IMR-90 (cell line): ENCODE data around the gene MFSD2A. TPM values are rescaled to one million over a fixed set of nuclear protein-coding genes. Genes with fewer than 3 reads are reported as not detected.

Experiments
- ATAC-seq: fragments of 200-7000 bp; cut with Tn5 transposase; 2 replicates; pipeline ENCODE4 v1.9.1; 2020; ENCODE audit warnings: low read depth, mild to moderate bottlenecking, moderate library complexity
- BruUV-seq: library from RNA; stranded (reverse); fragments of 400-500 nt; replicated peaks from 2 replicates; lab custom pipeline; 2021; lab: Mats Ljungman, UMichigan
- CTCF ChIA-PET: fragments of 300-600 bp; formaldehyde crosslinking; extraction: SDS; loops from one replicate; lab custom pipeline; 2021; ENCODE audit warnings: antibody characterized with exemption; lab: Yijun Ruan, JAX
- POLR2A ChIA-PET: fragments of 300-600 bp; sonication (Branson Sonifier 250); formaldehyde crosslinking; loops from one replicate; lab custom pipeline; 2022; ENCODE audit warnings: antibody characterized with exemption; ENCODE audit not compliant: unreplicated experiment; lab: Charles Lee
- DNase-seq: peaks from one replicate; pipeline ENCODE4 v3.0.0; 2013
- H2AFZ ChIP-seq: replicated peaks from 2 replicates; pipeline ENCODE3; 2013; ENCODE audit warnings: low read length, mild to moderate bottlenecking; ENCODE audit not compliant: poor library complexity
- H2AK5ac ChIP-seq: 2 replicates; pipeline ENCODE4 v1.6.1; 2013; ENCODE audit warnings: low read depth, low read length, inconsistent platforms
- H2AK9ac ChIP-seq: replicated peaks from 2 replicates; pipeline ENCODE3; 2013; ENCODE audit warnings: mild to moderate bottlenecking, low read depth, low read length, moderate library complexity; ENCODE audit not compliant: poor library complexity
- H2BK120ac ChIP-seq: 2 replicates; pipeline ENCODE4 v1.6.1; 2013; ENCODE audit warnings: low read depth, low read length, inconsistent platforms
- H2BK15ac ChIP-seq: 3 replicates; pipeline ENCODE4 v1.6.1; 2013; ENCODE audit warnings: low read depth, low read length, inconsistent platforms
- H2BK20ac ChIP-seq: 2 replicates; pipeline ENCODE4 v1.6.1; 2013; ENCODE audit warnings: low read depth, mild to moderate bottlenecking, inconsistent platforms, low read length, moderate library complexity
- H2BK5ac ChIP-seq: 2 replicates; pipeline ENCODE4 v1.6.1; 2013; ENCODE audit warnings: mild to moderate bottlenecking, low read depth, low read length, inconsistent platforms; ENCODE audit not compliant: poor library complexity, severe bottlenecking
- H3K14ac ChIP-seq: replicated peaks from 2 replicates; pipeline ENCODE4 v1.6.1; 2013; ENCODE audit warnings: low read depth, low read length, inconsistent platforms
- H3K18ac ChIP-seq: 2 replicates; pipeline ENCODE4 v1.6.1; 2013; ENCODE audit warnings: low read depth, low read length, control low read depth
- H3K23ac ChIP-seq: 2 replicates; pipeline ENCODE4 v1.6.1; 2013; ENCODE audit warnings: low read depth, low read length, inconsistent platforms
- H3K27ac ChIP-seq: 2 replicates; pipeline ENCODE4 v1.5.1; 2013; ENCODE audit warnings: mild to moderate bottlenecking, control low read depth, low read length; ENCODE audit not compliant: insufficient read depth
- H3K27me3 ChIP-seq: 2 replicates; pipeline ENCODE4 v1.6.1; 2013; ENCODE audit warnings: low read length; ENCODE audit not compliant: control insufficient read depth, insufficient read depth
- H3K36me3 ChIP-seq: 2 replicates; pipeline ENCODE4 v1.6.1; 2013; ENCODE audit warnings: low read length, mixed read lengths; ENCODE audit not compliant: control insufficient read depth, insufficient read depth
- H3K4ac ChIP-seq: 2 replicates; pipeline ENCODE4 v1.6.1; 2013; ENCODE audit warnings: low read depth, low read length, inconsistent platforms
- H3K4me1 ChIP-seq: 2 replicates; pipeline ENCODE4 v1.6.1; 2013; ENCODE audit warnings: low read length, mixed read lengths; ENCODE audit not compliant: control insufficient read depth, insufficient read depth
- H3K4me2 ChIP-seq: 2 replicates; pipeline ENCODE4 v1.6.1; 2013; ENCODE audit warnings: low read depth, mild to moderate bottlenecking, control low read depth, low read length, moderate library complexity
- H3K4me3 ChIP-seq: 2 replicates; pipeline ENCODE4 v1.5.1; 2013; ENCODE audit warnings: low read depth, mild to moderate bottlenecking, control low read depth, low read length, moderate library complexity; ENCODE audit not compliant: insufficient read depth
- H3K56ac ChIP-seq: 2 replicates; pipeline ENCODE4 v1.6.1; 2013; ENCODE audit warnings: low read length, inconsistent platforms; ENCODE audit not compliant: insufficient read depth; ENCODE audit errors: extremely low read depth
- H3K79me1 ChIP-seq, 2 experiments: 2 replicates each; pipeline ENCODE4 v1.6.1; 2013; ENCODE audit warnings: low read length in 2 of 2, inconsistent platforms in 1 of 2, low read depth in 1 of 2
- H3K9ac ChIP-seq: 2 replicates; pipeline ENCODE4 v1.6.1; 2013; ENCODE audit warnings: low read depth, low read length, control low read depth
- H3K9me1 ChIP-seq: 2 replicates; pipeline ENCODE4 v1.6.1; 2013; ENCODE audit warnings: low read length, inconsistent platforms; ENCODE audit not compliant: insufficient read depth
- H3K9me3 ChIP-seq: 2 replicates; pipeline ENCODE4 v1.6.1; 2013; ENCODE audit warnings: low read length; ENCODE audit not compliant: control insufficient read depth, insufficient read depth
- H4K20me1 ChIP-seq: 2 replicates; pipeline ENCODE4 v1.6.1; 2013; ENCODE audit warnings: low read length, inconsistent platforms; ENCODE audit not compliant: insufficient read depth
- H4K5ac ChIP-seq: 2 replicates; pipeline ENCODE4 v1.6.1; 2013; ENCODE audit warnings: mild to moderate bottlenecking, low read depth, low read length, control low read depth
- H4K8ac ChIP-seq, 2 experiments: 2 replicates each; pipeline ENCODE4 v1.6.1; 2013; ENCODE audit warnings: low read depth in 2 of 2, low read length in 2 of 2, control low read depth in 1 of 2, inconsistent platforms in 1 of 2
- H4K91ac ChIP-seq: 2 replicates; pipeline ENCODE4 v1.6.1; 2013; ENCODE audit warnings: low read depth, low read length, inconsistent platforms; ENCODE audit not compliant: insufficient read depth
- BHLHE40 ChIP-seq: fragments of 150-350 bp; IDR thresholded peaks from 2 replicates; pipeline ENCODE4 v1.6.1; 2016; ENCODE audit warnings: mild to moderate bottlenecking, low read depth, low read length
- FOS ChIP-seq: fragments of 150-350 bp; IDR thresholded peaks from 2 replicates; pipeline ENCODE4 v1.6.1; 2016; ENCODE audit warnings: low read depth, low read length
- MAFK ChIP-seq: IDR thresholded peaks from 2 replicates; pipeline ENCODE4 v1.6.1; 2012; ENCODE audit warnings: low read depth, low read length, improper control_type of control experiment
- MAZ ChIP-seq: IDR thresholded peaks from 2 replicates; pipeline ENCODE4 v1.6.1; 2012; ENCODE audit warnings: low read depth, mild to moderate bottlenecking, low read length, improper control_type of control experiment, moderate library complexity, borderline replicate concordance
- MXI1 ChIP-seq: IDR thresholded peaks from 2 replicates; pipeline ENCODE4 v1.6.1; 2012; ENCODE audit warnings: low read depth, mild to moderate bottlenecking, low read length, moderate library complexity, borderline replicate concordance
- POLR2A ChIP-seq: IDR thresholded peaks from 2 replicates; pipeline ENCODE4 v1.6.1; 2012; ENCODE audit warnings: mild to moderate bottlenecking, low read depth, low read length
- RCOR1 ChIP-seq: IDR thresholded peaks from 2 replicates; pipeline ENCODE4 v1.6.1; 2012; ENCODE audit warnings: mild to moderate bottlenecking, low read length, improper control_type of control experiment; ENCODE audit not compliant: insufficient replicate concordance
- RFX5 ChIP-seq: IDR thresholded peaks from 2 replicates; pipeline ENCODE4 v1.8.0; 2012; ENCODE audit warnings: low read depth, mild to moderate bottlenecking, low read length, moderate library complexity
- SMC3 ChIP-seq: fragments of 150-350 bp; IDR thresholded peaks from 2 replicates; pipeline ENCODE4 v1.6.1; 2016; ENCODE audit warnings: low read depth, mild to moderate bottlenecking, antibody characterized with exemption, low read length, moderate library complexity
- WGBS, 2 experiments: methylation state at CpG; one replicate each; pipeline versions ENCODE4 v1.1.5 to v1.1.7; 2013; ENCODE audit warnings: missing lambda C conversion rate in 2 of 2; ENCODE audit not compliant: insufficient read length in 1 of 2; ENCODE audit errors: extremely low coverage in 2 of 2; 5-methylcytosine and 5-hydroxymethylcytosine counted together
- dilution Hi-C: fragments of 300-500 bp; cut with HindIII; formaldehyde crosslinking; loops from one replicate; pipeline ENCODE4 v1.14.3; 2018; ENCODE audit warnings: low sequenced_read_pairs; ENCODE audit not compliant: unreplicated experiment
- in situ Hi-C: fragments of 300-500 bp; cut with MboI; formaldehyde crosslinking; loops from 3 replicates; pipeline ENCODE4 v1.14.3; 2019; ENCODE audit warnings: low sequenced_read_pairs, inconsistent platforms, mixed read lengths
- intact Hi-C: fragments of 100-400 bp; cut with micrococcal nuclease; formaldehyde crosslinking; loops from 2 replicates; pipeline ENCODE4 v1.10.0; 2022
- polyA plus RNA-seq, 3 experiments: library from polyadenylated mRNA; depleted of rRNA; stranded (reverse); fragments of >200 nt; gene quantifications; 2 replicates each; pipeline ENCODE4 v1.2.3, GENCODE V29; 2012; ENCODE audit warnings: low replicate concordance in 1 of 3
- total RNA-seq: library from RNA; depleted of rRNA; stranded (reverse); fragments of >200 nt; gene quantifications from 2 replicates; pipeline ENCODE4 v1.2.3, GENCODE V29; 2012
- TF ChIP-seq, protein P1 (sequence below): conservative IDR thresholded peaks from 2 replicates; pipeline ENCODE4 v1.5.1; 2012; ENCODE audit warnings: mild to moderate bottlenecking, low read depth, low read length, improper control_type of control experiment
- TF ChIP-seq, protein P2 (sequence below): fragments of 150-350 bp; IDR thresholded peaks from 2 replicates; pipeline ENCODE4 v1.6.1; 2017; ENCODE audit warnings: mild to moderate bottlenecking, antibody characterized with exemption, low read length, low read depth

The MFSD2A gene
- total and polyA plus RNA-seq, 2 of the 4 experiments (the other 2 are of a cell fraction), result 5.7 to 7.3 TPM

DNA sequence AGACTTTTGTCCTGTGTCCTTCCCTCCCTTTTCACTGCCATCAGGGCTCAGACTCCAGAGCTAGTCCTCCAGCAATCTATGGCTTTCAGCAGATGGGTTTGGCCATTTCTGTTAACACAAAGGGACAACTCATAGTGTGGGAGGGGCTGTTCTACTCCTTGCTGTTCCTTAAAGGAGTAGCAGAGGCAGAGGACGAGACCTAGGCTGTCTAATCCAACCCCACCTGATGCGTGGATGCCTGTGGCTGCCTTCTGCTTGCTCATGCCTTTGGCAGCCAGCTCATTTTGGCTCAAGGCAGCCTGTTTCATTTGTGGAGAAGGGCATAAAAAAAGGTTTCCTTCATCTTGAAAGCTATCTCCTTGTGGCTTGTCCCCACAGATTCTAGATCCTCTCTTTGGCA lies 27.0 kb downstream of the MFSD2A start:
- Histone ChIP-seq H2BK20ac (peak overlapping the region; percentile 91; the same call in 1 of the 2 replicates), H2AFZ (peak overlapping the region; percentile 77), H2BK5ac (peak overlapping the region; percentile 93), H3K14ac (peak overlapping the region; percentile 75; the same call in 1 of the 2 replicates), H2AK5ac (peak overlapping the region; percentile 59; the same call in 1 of the 2 replicates), H4K5ac (peak overlapping the region; percentile 45; the same call in 1 of the 2 replicates), H3K9me1 (peaks cover 3% of the 10 kb centered on the region; the same call in 1 of the 2 replicates), H3K27ac (no peak overlapping the region), H4K91ac (peak overlapping the region; percentile 84), H4K20me1 (no peaks in the 10 kb centered on the region), H3K23ac (peak overlapping the region; percentile 44; the same call in 1 of the 2 replicates), H3K9ac (no peak overlapping the region), H3K36me3 (no peaks in the 10 kb centered on the region), H2AK9ac (peak overlapping the region; percentile 17), H3K4me2 (peak overlapping the region; percentile 56; the same call in 1 of the 2 replicates), H4K8ac (peak overlapping the region; percentile 55 to 79), H3K56ac (0 out of 2 replicates have a peak overlapping the region, but pooled peaks have one; percentile 47), H3K4me3 (no peak overlapping the region), H3K79me1 (no peaks in the 10 kb centered on the region), H3K9me3 (no peaks in the 10 kb centered on the region), H3K4ac (peak overlapping the region; percentile 66), H3K4me1 (peaks cover 2% of the 10 kb centered on the region), H2BK15ac (peak overlapping the region; percentile 63; the same call in 1 of the 3 replicates), H2BK120ac (peak overlapping the region; percentile 89), H3K18ac (peak overlapping the region; percentile 52; the same call in 1 of the 2 replicates), H3K27me3 (no peaks in the 10 kb centered on the region)
- CTCF ChIA-PET, result interaction anchor here (1.6 kb wide), 1 partner anchor 50 kb away, joined by 9 read pairs; no protein-coding TSS in a partner anchor
- intact Hi-C loops (loop anchor here (2.0 kb wide), 1 partner anchor 51 kb away; no protein-coding TSS in a partner anchor), in situ Hi-C loops (loop anchor here (5.0 kb wide), 1 partner anchor 50 kb away; no protein-coding TSS in a partner anchor), dilution Hi-C loops (no loop called here)
- POLR2A ChIA-PET, result no interaction called here
- DNase-seq (peak; percentile 93), ATAC-seq (peak; percentile 99)
- no CpG with 5 or more reads among the region's 2 CpGs for WGBS, 2 experiments
- BruUV-seq, result no TSS peak
- TF ChIP-seq FOS, result peak; percentile 33; the same call in 1 of the 2 replicates
- no peak for TF ChIP-seq RFX5
- TF ChIP-seq BHLHE40, result no peak
- TF ChIP-seq, protein P1, sequence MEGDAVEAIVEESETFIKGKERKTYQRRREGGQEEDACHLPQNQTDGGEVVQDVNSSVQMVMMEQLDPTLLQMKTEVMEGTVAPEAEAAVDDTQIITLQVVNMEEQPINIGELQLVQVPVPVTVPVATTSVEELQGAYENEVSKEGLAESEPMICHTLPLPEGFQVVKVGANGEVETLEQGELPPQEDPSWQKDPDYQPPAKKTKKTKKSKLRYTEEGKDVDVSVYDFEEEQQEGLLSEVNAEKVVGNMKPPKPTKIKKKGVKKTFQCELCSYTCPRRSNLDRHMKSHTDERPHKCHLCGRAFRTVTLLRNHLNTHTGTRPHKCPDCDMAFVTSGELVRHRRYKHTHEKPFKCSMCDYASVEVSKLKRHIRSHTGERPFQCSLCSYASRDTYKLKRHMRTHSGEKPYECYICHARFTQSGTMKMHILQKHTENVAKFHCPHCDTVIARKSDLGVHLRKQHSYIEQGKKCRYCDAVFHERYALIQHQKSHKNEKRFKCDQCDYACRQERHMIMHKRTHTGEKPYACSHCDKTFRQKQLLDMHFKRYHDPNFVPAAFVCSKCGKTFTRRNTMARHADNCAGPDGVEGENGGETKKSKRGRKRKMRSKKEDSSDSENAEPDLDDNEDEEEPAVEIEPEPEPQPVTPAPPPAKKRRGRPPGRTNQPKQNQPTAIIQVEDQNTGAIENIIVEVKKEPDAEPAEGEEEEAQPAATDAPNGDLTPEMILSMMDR, result no peak
- TF ChIP-seq MAZ, result peak; percentile 79; the same call in 1 of the 2 replicates
- TF ChIP-seq MXI1, result no peak
- TF ChIP-seq POLR2A, result no peak
- TF ChIP-seq MAFK, result no peak
- peak; percentile 13; the same call in 1 of the 2 replicates for TF ChIP-seq SMC3
- no peak for TF ChIP-seq RCOR1
- TF ChIP-seq, protein P2, sequence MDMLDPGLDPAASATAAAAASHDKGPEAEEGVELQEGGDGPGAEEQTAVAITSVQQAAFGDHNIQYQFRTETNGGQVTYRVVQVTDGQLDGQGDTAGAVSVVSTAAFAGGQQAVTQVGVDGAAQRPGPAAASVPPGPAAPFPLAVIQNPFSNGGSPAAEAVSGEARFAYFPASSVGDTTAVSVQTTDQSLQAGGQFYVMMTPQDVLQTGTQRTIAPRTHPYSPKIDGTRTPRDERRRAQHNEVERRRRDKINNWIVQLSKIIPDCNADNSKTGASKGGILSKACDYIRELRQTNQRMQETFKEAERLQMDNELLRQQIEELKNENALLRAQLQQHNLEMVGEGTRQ, result peak; percentile 65; the same call in 1 of the 2 replicates
